Adrenal gland (tissue), 5 donors: ENCODE data around the gene ZNF281.

ENCODE experiments used
- CTCF ChIP-seq, 6 experiments: fragments of 450-650 bp in 4 of 6; fragments of 200-600 bp in 2 of 6; sonication (generic) in 1 of 6; IDR thresholded peaks; 1 replicate in 5 of 6; 2 replicates in 1 of 6; pipeline versions ENCODE4 v1.5.1 to v1.8.0; 2016 to 2021; ENCODE audit warnings: antibody characterized with exemption in 6 of 6, mild to moderate bottlenecking in 2 of 6, moderate library complexity in 1 of 6
- POLR2A ChIP-seq, 2 donors: fragments of 450-650 bp; IDR thresholded peaks; one replicate each; pipeline ENCODE4 v1.6.1; 2017; ENCODE audit warnings: antibody characterized with exemption in 2 of 2, mild to moderate bottlenecking in 2 of 2, moderate library complexity in 1 of 2
- donor health status: DM: no; HTN: no; CAD: no.

- TF ChIP-seq POLR2A (IDR thresholded peaks at IDR 0.05), result no peak
- no peak for TF ChIP-seq CTCF (IDR thresholded peaks at IDR 0.05)
Observed at GRCh38 chr1:200392625-200393185, 17.1 kb downstream of the ZNF281 start.
